ENCODE results near the gene ATP13A5.

The ATP13A5 gene

GRCh38 chr3:193229851-193230420 lies 148.6 kb downstream of the ATP13A5 start:
- no peak overlapping the region; the same call in 1 of the 2 replicates for H3K27ac ChIP-seq (ENCODE audit: low read depth, low read length)
- no peak overlapping the region for H3K4me3 ChIP-seq (ENCODE audit: low read length)
- H3K36me3 ChIP-seq (ENCODE audit: insufficient read depth, low read length), result no peaks in the 10 kb centered on the region
- WGBS, result 57% methylated on average over 3 of the region's 4 CpGs
- H3K27me3 ChIP-seq (ENCODE audit: insufficient read depth, low read length), result no peaks in the 10 kb centered on the region
- no peaks in the 10 kb centered on the region for H3K9me3 ChIP-seq (ENCODE audit: insufficient read depth, low read depth, low read length)
- no peak overlapping the region for H3K9ac ChIP-seq (ENCODE audit: low read depth, low read length)
- H3K4me1 ChIP-seq (ENCODE audit: insufficient read depth, low read length), result peaks cover 48% of the 10 kb centered on the region

- no peaks in the 10 kb centered on the region for H3K36me3 ChIP-seq (ENCODE audit: insufficient read depth, low read length)
- no peak overlapping the region for H3K4me3 ChIP-seq (ENCODE audit: low read length)
- 95% methylated on average over 6 of the region's 6 CpGs for WGBS
- no peaks in the 10 kb centered on the region for H3K9me3 ChIP-seq (ENCODE audit: insufficient read depth, low read depth, low read length)
- H3K27ac ChIP-seq (ENCODE audit: low read depth, low read length), result no peak overlapping the region
- no peaks in the 10 kb centered on the region for H3K27me3 ChIP-seq (ENCODE audit: insufficient read depth, low read length)
- peaks cover 48% of the 10 kb centered on the region for H3K4me1 ChIP-seq (ENCODE audit: insufficient read depth, low read length)
- H3K9ac ChIP-seq (ENCODE audit: low read depth, low read length), result no peak overlapping the region
These were observed 150.3 kb downstream of the ATP13A5 start for GRCh38 chr3:193228206-193228605.

- peaks cover 42% of the 10 kb centered on the region for H3K4me1 ChIP-seq (ENCODE audit: insufficient read depth, low read length)
- H3K9ac ChIP-seq (ENCODE audit: low read depth, low read length), result no peak overlapping the region
- H3K27ac ChIP-seq (ENCODE audit: low read depth, low read length), result no peak overlapping the region
- no peaks in the 10 kb centered on the region for H3K36me3 ChIP-seq (ENCODE audit: insufficient read depth, low read length)
- 92% methylated on average over 5 of the region's 6 CpGs for WGBS
- H3K27me3 ChIP-seq (ENCODE audit: insufficient read depth, low read length), result no peaks in the 10 kb centered on the region
- H3K4me3 ChIP-seq (ENCODE audit: low read length), result no peak overlapping the region
- H3K9me3 ChIP-seq (ENCODE audit: insufficient read depth, low read depth, low read length), result no peaks in the 10 kb centered on the region
These were observed 153.0 kb downstream of the ATP13A5 start for GRCh38 chr3:193225302-193226125.

Data from HUES64 (cell line).